BE2C (cell line): ENCODE measurements around the gene LRMDA.
A peak's percentile ranks its signal among the peaks of the same experiment; 100 is the strongest.

Experiments
- DNase-seq: peaks from one replicate; pipeline ENCODE4 v3.0.0-alpha.2; 2020
- H3K27me3 ChIP-seq: fragments of 250-450 bp; sonication (Bioruptor Pico); 2 replicates; pipeline ENCODE4 v1.5.1; 2020; ENCODE audit warnings: mild to moderate bottlenecking
- H3K36me3 ChIP-seq: fragments of 250-450 bp; sonication (Bioruptor Pico); 2 replicates; pipeline ENCODE4 v1.5.1; 2020; ENCODE audit warnings: mild to moderate bottlenecking
- H3K4me1 ChIP-seq: fragments of 250-450 bp; sonication (Bioruptor Pico); 2 replicates; pipeline ENCODE4 v1.5.1; 2020
- H3K4me3 ChIP-seq: 2 replicates; pipeline ENCODE4 v1.5.1; 2011; ENCODE audit warnings: low read depth, low read length
- H3K9me3 ChIP-seq: fragments of 250-450 bp; sonication (Bioruptor Pico); 2 replicates; pipeline ENCODE4 v1.5.1; 2020
- TF ChIP-seq, protein P1 (sequence below): IDR thresholded peaks from 2 replicates; pipeline ENCODE4 v1.5.1; 2012; ENCODE audit warnings: mild to moderate bottlenecking, low read depth, low read length

The LRMDA gene

GRCh38 chr10:76542307-76542930, 1111.0 kb downstream of the LRMDA start:
- Histone ChIP-seq H3K9me3 (no peaks in the 10 kb centered on the region), H3K36me3 (no peaks in the 10 kb centered on the region), H3K27me3 (no peaks in the 10 kb centered on the region), H3K4me1 (no peaks in the 10 kb centered on the region), H3K4me3 (no peak overlapping the region)
- TF ChIP-seq, protein P1, sequence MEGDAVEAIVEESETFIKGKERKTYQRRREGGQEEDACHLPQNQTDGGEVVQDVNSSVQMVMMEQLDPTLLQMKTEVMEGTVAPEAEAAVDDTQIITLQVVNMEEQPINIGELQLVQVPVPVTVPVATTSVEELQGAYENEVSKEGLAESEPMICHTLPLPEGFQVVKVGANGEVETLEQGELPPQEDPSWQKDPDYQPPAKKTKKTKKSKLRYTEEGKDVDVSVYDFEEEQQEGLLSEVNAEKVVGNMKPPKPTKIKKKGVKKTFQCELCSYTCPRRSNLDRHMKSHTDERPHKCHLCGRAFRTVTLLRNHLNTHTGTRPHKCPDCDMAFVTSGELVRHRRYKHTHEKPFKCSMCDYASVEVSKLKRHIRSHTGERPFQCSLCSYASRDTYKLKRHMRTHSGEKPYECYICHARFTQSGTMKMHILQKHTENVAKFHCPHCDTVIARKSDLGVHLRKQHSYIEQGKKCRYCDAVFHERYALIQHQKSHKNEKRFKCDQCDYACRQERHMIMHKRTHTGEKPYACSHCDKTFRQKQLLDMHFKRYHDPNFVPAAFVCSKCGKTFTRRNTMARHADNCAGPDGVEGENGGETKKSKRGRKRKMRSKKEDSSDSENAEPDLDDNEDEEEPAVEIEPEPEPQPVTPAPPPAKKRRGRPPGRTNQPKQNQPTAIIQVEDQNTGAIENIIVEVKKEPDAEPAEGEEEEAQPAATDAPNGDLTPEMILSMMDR, result no peak
- no peak for DNase-seq

GRCh38 chr10:76543655-76544054, 1112.2 kb downstream of the LRMDA start:
- no peaks in the 10 kb centered on the region for H3K36me3 ChIP-seq
- H3K4me1 ChIP-seq, result no peaks in the 10 kb centered on the region
- TF ChIP-seq, protein P1, result no peak
- DNase-seq, result no peak
- H3K4me3 ChIP-seq, result no peak overlapping the region
- no peaks in the 10 kb centered on the region for H3K9me3 ChIP-seq
- H3K27me3 ChIP-seq, result no peaks in the 10 kb centered on the region

DNA sequence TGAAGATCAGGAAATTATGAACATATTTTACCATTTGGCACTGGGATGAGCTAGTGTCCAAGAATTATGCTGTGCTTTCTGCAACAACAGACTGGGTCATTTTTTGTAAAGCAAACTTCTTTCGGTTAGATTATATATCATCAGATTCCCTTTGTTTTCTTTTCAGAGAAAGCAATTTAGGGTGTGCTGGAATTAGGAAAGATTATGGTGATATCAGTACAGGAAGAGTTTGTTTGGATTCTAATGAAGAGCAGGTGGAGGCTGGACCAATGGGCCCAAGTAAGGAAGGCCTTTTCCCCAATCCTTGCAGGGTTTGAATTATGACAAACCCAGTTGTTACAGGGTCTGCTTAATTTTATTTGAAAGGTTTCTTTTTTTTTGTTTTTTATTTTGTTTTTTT, 1113.4 kb downstream of the LRMDA start:
- no peak for DNase-seq
- H3K27me3 ChIP-seq, result no peaks in the 10 kb centered on the region
- TF ChIP-seq, protein P1, result no peak

GRCh38 chr10:76546411-76546810, 1115.0 kb downstream of the LRMDA start:
- Histone ChIP-seq H3K36me3 (no peaks in the 10 kb centered on the region), H3K9me3 (no peaks in the 10 kb centered on the region), H3K4me3 (no peak overlapping the region), H3K27me3 (no peaks in the 10 kb centered on the region), H3K4me1 (no peaks in the 10 kb centered on the region)
- no peak for DNase-seq
- TF ChIP-seq, protein P1, result no peak

More for the DNA sequence above, 1113.4 kb downstream of the LRMDA start:
- no peak overlapping the region for H3K4me3 ChIP-seq
- no peaks in the 10 kb centered on the region for H3K36me3 ChIP-seq
- H3K4me1 ChIP-seq, result no peaks in the 10 kb centered on the region
- H3K9me3 ChIP-seq, result no peaks in the 10 kb centered on the region

GRCh38 chr10:76547352-76547972, 1116.0 kb downstream of the LRMDA start:
- TF ChIP-seq, protein P1, result peak; percentile 84
- H3K4me3 ChIP-seq, result peak overlapping the region; percentile 44

GRCh38 chr10:76548716-76549115, 1117.3 kb downstream of the LRMDA start:
- TF ChIP-seq, protein P1, result no peak
- H3K27me3 ChIP-seq, result no peaks in the 10 kb centered on the region
- no peak overlapping the region for H3K4me3 ChIP-seq
- no peak for DNase-seq
- 0 out of 2 replicates have a peak, but pooled peaks cover under 1% of the 10 kb centered on the region for H3K4me1 ChIP-seq
- no peaks in the 10 kb centered on the region for H3K9me3 ChIP-seq
- no peaks in the 10 kb centered on the region for H3K36me3 ChIP-seq

More at GRCh38 chr10:76547352-76547972, 1116.0 kb downstream of the LRMDA start:
- DNase-seq, result peak; percentile 85
- no peaks in the 10 kb centered on the region for H3K4me1 ChIP-seq
- no peaks in the 10 kb centered on the region for H3K36me3 ChIP-seq
- H3K9me3 ChIP-seq, result no peaks in the 10 kb centered on the region
- H3K27me3 ChIP-seq, result no peaks in the 10 kb centered on the region
